ENCODE data around the gene EIF1B. TPM values are rescaled to one million over a fixed set of nuclear protein-coding genes. Genes with fewer than 3 reads are reported as not detected.
A peak's percentile ranks its signal among the peaks of the same experiment; 100 is the strongest.

The EIF1B gene
- total RNA-seq, 4 donors from 2014 or later = 17.1 to 33.2 (median 23.9) TPM

DNA sequence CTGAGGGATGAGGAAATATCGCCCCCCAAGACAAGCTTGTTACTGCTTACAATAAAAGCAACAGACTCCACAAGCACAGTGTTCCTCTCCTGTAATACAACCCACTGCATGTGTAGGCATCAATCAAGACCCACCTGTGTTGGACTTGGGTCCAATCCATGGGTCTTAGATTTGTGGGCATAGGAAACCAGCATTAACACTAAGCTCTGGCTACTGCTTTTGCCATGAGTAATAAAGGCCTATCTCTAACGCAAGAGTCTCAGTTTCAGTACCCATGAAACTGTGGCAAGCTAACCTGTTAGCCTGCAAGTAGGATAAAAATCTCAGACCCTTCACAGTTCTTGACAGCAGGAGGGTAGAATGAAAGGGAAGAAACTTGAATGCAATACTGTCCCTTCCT is 5.2 kb upstream of the EIF1B start:
- 86 to 88% methylated on average over 2 of the region's 2 CpGs for WGBS, 2 donors
- TF ChIP-seq, protein P1, sequence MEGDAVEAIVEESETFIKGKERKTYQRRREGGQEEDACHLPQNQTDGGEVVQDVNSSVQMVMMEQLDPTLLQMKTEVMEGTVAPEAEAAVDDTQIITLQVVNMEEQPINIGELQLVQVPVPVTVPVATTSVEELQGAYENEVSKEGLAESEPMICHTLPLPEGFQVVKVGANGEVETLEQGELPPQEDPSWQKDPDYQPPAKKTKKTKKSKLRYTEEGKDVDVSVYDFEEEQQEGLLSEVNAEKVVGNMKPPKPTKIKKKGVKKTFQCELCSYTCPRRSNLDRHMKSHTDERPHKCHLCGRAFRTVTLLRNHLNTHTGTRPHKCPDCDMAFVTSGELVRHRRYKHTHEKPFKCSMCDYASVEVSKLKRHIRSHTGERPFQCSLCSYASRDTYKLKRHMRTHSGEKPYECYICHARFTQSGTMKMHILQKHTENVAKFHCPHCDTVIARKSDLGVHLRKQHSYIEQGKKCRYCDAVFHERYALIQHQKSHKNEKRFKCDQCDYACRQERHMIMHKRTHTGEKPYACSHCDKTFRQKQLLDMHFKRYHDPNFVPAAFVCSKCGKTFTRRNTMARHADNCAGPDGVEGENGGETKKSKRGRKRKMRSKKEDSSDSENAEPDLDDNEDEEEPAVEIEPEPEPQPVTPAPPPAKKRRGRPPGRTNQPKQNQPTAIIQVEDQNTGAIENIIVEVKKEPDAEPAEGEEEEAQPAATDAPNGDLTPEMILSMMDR (IDR thresholded peaks at IDR 0.05) = no peak
- no peak for TF ChIP-seq POLR2A (IDR thresholded peaks at IDR 0.05)
- DNase-seq (ENCODE audit: low spot score in 2 of 2) = no peak
- H3K4me3 ChIP-seq (ENCODE audit: low read depth, poor library complexity, severe bottlenecking) = no peak overlapping the region
- intact Hi-C loops (cut with DNase I; ENCODE audit: low total_unique reads) = no loop called here

DNA sequence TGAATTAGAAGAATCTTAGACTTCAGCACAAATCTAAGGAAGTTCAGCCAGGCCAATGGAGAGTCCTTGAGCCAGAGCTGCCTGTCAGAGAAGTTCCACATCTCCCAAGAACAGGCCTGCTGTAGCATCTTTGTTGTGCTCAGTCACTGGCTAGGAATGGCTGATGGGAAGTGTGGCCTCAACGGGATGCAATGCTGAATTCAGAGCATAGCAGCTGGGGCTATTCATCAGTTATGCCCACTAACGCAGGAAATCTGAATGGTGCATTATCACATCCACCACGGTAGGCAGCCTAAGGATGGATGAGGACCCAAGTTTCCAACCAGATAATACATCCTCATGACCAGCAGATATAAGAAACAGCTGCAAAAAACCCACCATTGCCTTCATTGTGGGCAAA is 3.2 kb upstream of the EIF1B start:
- H3K4me3 ChIP-seq (ENCODE audit: low read depth, poor library complexity, severe bottlenecking) = no peak overlapping the region
- no peak for DNase-seq (ENCODE audit: low spot score in 2 of 2)
- TF ChIP-seq, protein P1 (IDR thresholded peaks at IDR 0.05) = no peak
- TF ChIP-seq POLR2A (IDR thresholded peaks at IDR 0.05) = no peak
- intact Hi-C loops (cut with DNase I; ENCODE audit: low total_unique reads) = no loop called here
- 94 to 96% methylated on average over 3 of the region's 3 CpGs for WGBS, 2 donors

DNA sequence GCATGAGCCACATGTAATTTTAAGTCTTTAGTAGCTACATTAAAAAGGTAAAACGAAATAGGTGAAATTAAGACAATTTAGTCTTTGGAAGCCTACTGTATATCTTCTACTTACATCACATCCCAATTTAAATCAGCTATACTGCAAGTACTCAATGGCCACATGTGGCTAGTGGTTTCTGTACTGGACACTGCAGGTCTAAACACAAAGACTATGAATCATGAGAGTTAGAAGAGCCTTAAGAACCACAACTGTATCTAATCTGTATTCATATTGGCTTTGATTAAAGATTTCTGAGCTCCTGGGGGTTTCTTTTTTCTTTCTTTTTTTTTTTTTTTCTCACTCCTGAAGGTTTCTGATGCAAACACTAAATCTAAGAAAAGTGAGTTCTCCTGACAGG is 2.3 kb upstream of the EIF1B start:
- intact Hi-C loops (cut with DNase I; ENCODE audit: low total_unique reads) = no loop called here
- H3K4me3 ChIP-seq (ENCODE audit: low read depth, poor library complexity, severe bottlenecking) = no peak overlapping the region
- DNase-seq (ENCODE audit: low spot score in 2 of 2) = no peak
- TF ChIP-seq, protein P1 (IDR thresholded peaks at IDR 0.05) = no peak
- no peak for TF ChIP-seq POLR2A (IDR thresholded peaks at IDR 0.05)
- 84 to 93% methylated on average over 1 of the region's 1 CpG for WGBS, 2 donors

DNA sequence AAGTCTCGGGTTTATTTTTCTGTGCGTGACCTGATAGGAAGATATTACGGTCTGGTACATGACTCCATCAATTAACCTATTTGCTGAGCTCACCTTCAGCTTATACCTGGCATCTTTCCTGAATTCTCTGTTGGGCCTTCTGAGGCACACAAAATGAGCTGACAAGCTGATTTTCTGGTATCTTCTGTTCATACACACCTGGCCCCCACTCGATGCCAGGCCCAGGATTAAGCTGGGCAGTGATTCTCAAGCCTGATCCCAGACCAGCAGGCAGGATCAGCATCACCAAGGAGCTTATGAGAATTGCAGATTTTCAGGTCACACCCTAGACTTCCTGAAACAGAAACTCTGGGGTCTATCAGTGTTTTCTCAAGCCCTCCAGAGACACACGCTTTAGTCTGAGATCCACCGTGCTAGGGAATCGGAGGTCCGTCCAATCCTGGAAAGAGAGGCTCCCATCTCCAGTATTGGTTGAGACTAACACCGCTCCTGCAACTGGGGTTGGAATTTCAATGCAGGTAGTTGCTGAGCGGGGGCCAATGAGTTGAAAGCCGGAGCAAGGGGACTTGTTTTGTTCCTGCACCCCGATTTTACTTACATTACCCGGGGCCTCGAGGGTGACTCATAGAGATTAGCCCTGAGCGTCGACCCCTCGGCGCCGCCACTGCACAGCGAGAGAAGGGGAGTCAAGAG is 636 bp upstream of the EIF1B start:
- intact Hi-C loops (cut with DNase I; ENCODE audit: low total_unique reads) = no loop called here
- TF ChIP-seq, protein P1 (IDR thresholded peaks at IDR 0.05) = no peak
- TF ChIP-seq POLR2A (IDR thresholded peaks at IDR 0.05) = no peak
- DNase-seq (ENCODE audit: low spot score in 2 of 2) = no peak
- H3K4me3 ChIP-seq (ENCODE audit: low read depth, poor library complexity, severe bottlenecking) = peak overlapping the region; percentile 21
- 18 to 22% methylated on average over 20 of the region's 20 CpGs for WGBS, 2 donors

DNA sequence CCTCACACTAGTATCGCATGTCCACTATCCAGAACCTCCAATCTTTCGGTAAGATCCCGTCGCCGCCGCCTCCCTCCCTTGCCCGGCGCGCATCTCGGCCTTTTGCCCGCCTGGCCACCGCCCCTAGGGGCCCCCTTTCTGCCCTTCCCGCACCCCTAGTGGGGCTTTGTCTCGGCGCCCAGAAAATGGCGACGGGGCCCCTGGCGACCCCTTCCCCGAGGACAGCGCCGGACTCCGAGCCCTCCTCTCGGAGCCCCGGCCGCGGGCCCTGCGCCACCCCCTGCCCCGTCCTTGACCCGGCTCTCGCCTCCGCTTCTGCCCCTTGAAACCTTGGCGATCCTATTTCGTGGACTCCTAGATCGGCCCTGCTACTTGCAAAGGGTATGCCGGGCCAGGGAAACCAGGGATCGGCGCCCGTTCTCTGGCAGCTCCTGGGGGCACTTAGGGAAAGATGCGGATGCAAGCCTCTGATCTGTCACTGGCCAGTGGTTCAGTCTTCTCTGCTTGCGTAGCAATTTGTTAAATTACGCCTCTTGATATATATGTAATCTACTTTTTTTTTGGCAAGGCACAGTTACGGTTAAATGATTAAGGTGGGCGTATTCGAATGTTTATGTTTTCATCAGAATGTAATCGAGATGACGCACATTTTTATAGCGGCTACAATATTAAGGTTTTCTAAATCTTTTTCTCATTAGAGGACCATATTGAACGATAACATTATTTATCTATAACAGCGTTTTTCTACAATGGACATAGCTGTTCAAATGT is 603 bp downstream of the EIF1B start:
- intact Hi-C loops (cut with DNase I; ENCODE audit: low total_unique reads) = loop anchor here (10.0 kb wide), 1 partner anchor 115 kb away; no protein-coding TSS in a partner anchor

More for the DNA sequence above, 603 bp downstream of the EIF1B start:
- TF ChIP-seq, protein P1 (IDR thresholded peaks at IDR 0.05) = no peak
- no peak for TF ChIP-seq POLR2A (IDR thresholded peaks at IDR 0.05)
- peak overlapping the region; percentile 98 for H3K4me3 ChIP-seq (ENCODE audit: low read depth, poor library complexity, severe bottlenecking)
- 0 to 1% methylated on average over 41 to 49 of the region's 49 CpGs for WGBS, 2 donors
- peak; percentile 45 to 90 for DNase-seq (ENCODE audit: low spot score in 2 of 2)
